GM10248 (cell line): ENCODE measurements around the gene ZNF74.
"Not testable (repeated sequence)": the region's sequence is repeated elsewhere in the genome, so short reads cannot be mapped to it uniquely, and the experiment has no call there.

Source experiments
- CTCF ChIA-PET: fragments of 300-600 bp; sonication (Branson Sonifier 250); formaldehyde crosslinking; extraction: SDS; loops from one replicate; lab custom pipeline; 2021; ENCODE audit warnings: antibody characterized with exemption; lab: Yijun Ruan, JAX
- POLR2A ChIA-PET: fragments of 350-650 bp; sonication (Branson Sonifier 250); formaldehyde crosslinking; extraction: SDS; loops from one replicate; lab custom pipeline; 2020; ENCODE audit warnings: antibody characterized with exemption; lab: Yijun Ruan, JAX
- DNase-seq: peaks from one replicate; pipeline ENCODE4 v3.0.0; 2012; ENCODE audit errors: extremely low spot score
- CTCF ChIP-seq: IDR thresholded peaks from 2 replicates; pipeline ENCODE4 v1.5.1; 2012; ENCODE audit warnings: mild to moderate bottlenecking, low read depth; ENCODE audit errors: extremely low read depth, missing control alignments, control extremely low read depth

ZNF74 gene

GRCh38 chr22:20448630-20449029, 54.7 kb downstream of the ZNF74 start:
- ChIA-PET CTCF (interaction anchor here (0.6 to 1.5 kb wide), 5 partner anchors 9 to 30 kb away, joined by 3 read pairs; no protein-coding TSS in a partner anchor), POLR2A (no interaction called here)
- no peak for TF ChIP-seq CTCF
- DNase-seq: no peak

- ChIA-PET POLR2A (no interaction called here), CTCF (interaction anchor here (1.5 kb wide), 1 partner anchor 15 kb away, joined by 3 read pairs; no protein-coding TSS in a partner anchor)
- DNase-seq: no peak
- TF ChIP-seq CTCF: no peak
These were observed 56.0 kb downstream of the ZNF74 start for GRCh38 chr22:20449819-20450550.

GRCh38 chr22:20450551-20450906, 56.6 kb downstream of the ZNF74 start:
- ChIA-PET POLR2A (no interaction called here), CTCF (no interaction called here)
- DNase-seq: no peak
- TF ChIP-seq CTCF: no peak

- POLR2A ChIA-PET, DNase-seq, CTCF ChIA-PET: not testable (repeated sequence)
These were observed 57.3 kb downstream of the ZNF74 start for GRCh38 chr22:20451129-20451778.

- ChIA-PET POLR2A (no interaction called here), CTCF (no interaction called here)
- no peak for TF ChIP-seq CTCF
- no peak for DNase-seq
These were observed 58.0 kb downstream of the ZNF74 start for GRCh38 chr22:20451920-20452319.

- ChIA-PET POLR2A (no interaction called here), CTCF (interaction anchor here (0.9 to 3.9 kb wide), 2 partner anchors 34 to 247 kb away, joined by 3 to 42 read pairs; no protein-coding TSS in a partner anchor)
- no peak for DNase-seq
- TF ChIP-seq CTCF: no peak
These were observed 59.3 kb downstream of the ZNF74 start for GRCh38 chr22:20453222-20453621.

GRCh38 chr22:20455709-20456063, 61.7 kb downstream of the ZNF74 start:
- POLR2A ChIA-PET: no interaction called here
- TF ChIP-seq CTCF: no peak
- DNase-seq: no peak
- CTCF ChIA-PET: interaction anchor here (1.0 to 3.9 kb wide), 15 partner anchors 8 to 326 kb away, joined by 3 to 42 read pairs (median 5); no protein-coding TSS in a partner anchor
